Nephron (organoid): ENCODE measurements around the gene CCDC30.
"Not testable (repeated sequence)": the region's sequence is repeated elsewhere in the genome, so short reads cannot be mapped to it uniquely, and the experiment has no call there.

Experiments used
- H3K27ac Mint-ChIP-seq, 3 experiments: 2 replicates each; pipeline ENCODE4 v1.8.0; 2020; ENCODE audit warnings: mixed read lengths in 3 of 3, mild to moderate bottlenecking in 2 of 3, moderate library complexity in 1 of 3
- H3K27me3 Mint-ChIP-seq: 2 replicates; pipeline ENCODE4 v1.8.0; 2021; ENCODE audit warnings: low read depth, mild to moderate bottlenecking, moderate library complexity, mixed read lengths
- H3K36me3 Mint-ChIP-seq: 2 replicates; pipeline ENCODE4 v1.8.0; 2020; ENCODE audit warnings: low read depth, mixed read lengths
- H3K4me1 Mint-ChIP-seq: 2 replicates; pipeline ENCODE4 v1.8.0; 2020; ENCODE audit warnings: mixed read lengths
- H3K4me3 Mint-ChIP-seq, 3 experiments: 2 replicates each; pipeline ENCODE4 v1.8.0; 2020; ENCODE audit warnings: mild to moderate bottlenecking in 3 of 3, mixed read lengths in 3 of 3, moderate library complexity in 2 of 3
- H3K9me3 Mint-ChIP-seq: 2 replicates; pipeline ENCODE4 v1.8.0; 2020; ENCODE audit warnings: mixed read lengths
- CTCF ChIP-seq, 3 experiments: fragments of 200-600 bp; sonication (generic); IDR thresholded peaks; one replicate each; pipeline ENCODE4 v1.5.0; 2021; ENCODE audit warnings: antibody characterized with exemption in 3 of 3; ENCODE audit not compliant: unreplicated experiment in 3 of 3

CCDC30 gene

GRCh38 chr1:42484382-42484781 lies 21.3 kb downstream of the CCDC30 start:
- Mint-ChIP-seq H3K27me3 (no peaks in the 10 kb centered on the region), H3K4me1 (no peaks in the 10 kb centered on the region), H3K36me3 (peaks cover 4% of the 10 kb centered on the region), H3K4me3 (no peak overlapping the region), H3K9me3 (no peaks in the 10 kb centered on the region), H3K27ac (no peak overlapping the region)
- no peak for TF ChIP-seq CTCF (IDR thresholded peaks at IDR 0.05; ENCODE audit: unreplicated experiment in 3 of 3)

- Mint-ChIP-seq H3K4me3 (no peak overlapping the region), H3K27ac (no peak overlapping the region), H3K9me3 (peaks cover 11% of the 10 kb centered on the region), H3K4me1 (no peaks in the 10 kb centered on the region), H3K36me3 (peaks cover 27% of the 10 kb centered on the region), H3K27me3 (no peaks in the 10 kb centered on the region)
- TF ChIP-seq CTCF (IDR thresholded peaks at IDR 0.05; ENCODE audit: unreplicated experiment in 3 of 3), result no peak
Observed at GRCh38 chr1:42490237-42490636, 27.2 kb downstream of the CCDC30 start.

GRCh38 chr1:42502031-42502430 lies 38.9 kb downstream of the CCDC30 start:
- H3K9me3 Mint-ChIP-seq, result peaks cover 42% of the 10 kb centered on the region
- H3K4me1 Mint-ChIP-seq, H3K27me3 Mint-ChIP-seq, H3K4me3 Mint-ChIP-seq, H3K27ac Mint-ChIP-seq: not testable (repeated sequence)
- H3K36me3 Mint-ChIP-seq, result peaks cover 79% of the 10 kb centered on the region

- H3K4me3 Mint-ChIP-seq, result no peak overlapping the region
- TF ChIP-seq CTCF (IDR thresholded peaks at IDR 0.05; ENCODE audit: unreplicated experiment in 3 of 3), result no peak
- peaks cover 86% of the 10 kb centered on the region for H3K36me3 Mint-ChIP-seq
- no peaks in the 10 kb centered on the region for H3K4me1 Mint-ChIP-seq
- H3K9me3 Mint-ChIP-seq, result peaks cover 51% of the 10 kb centered on the region
- no peak overlapping the region for H3K27ac Mint-ChIP-seq
- no peaks in the 10 kb centered on the region for H3K27me3 Mint-ChIP-seq
Observed at GRCh38 chr1:42504535-42505128, 41.5 kb downstream of the CCDC30 start.

- no peak overlapping the region for H3K4me3 Mint-ChIP-seq
- peaks cover 89% of the 10 kb centered on the region for H3K36me3 Mint-ChIP-seq
Observed at GRCh38 chr1:42506576-42506975, 43.5 kb downstream of the CCDC30 start.

GRCh38 chr1:42511581-42512155 lies 48.6 kb downstream of the CCDC30 start:
- H3K4me3 Mint-ChIP-seq, result not testable (repeated sequence)

More at GRCh38 chr1:42506576-42506975, 43.5 kb downstream of the CCDC30 start:
- TF ChIP-seq CTCF (IDR thresholded peaks at IDR 0.05; ENCODE audit: unreplicated experiment in 3 of 3), result no peak
- no peaks in the 10 kb centered on the region for H3K27me3 Mint-ChIP-seq
- peaks cover 70% of the 10 kb centered on the region for H3K9me3 Mint-ChIP-seq
- no peaks in the 10 kb centered on the region for H3K4me1 Mint-ChIP-seq
- no peak overlapping the region for H3K27ac Mint-ChIP-seq

GRCh38 chr1:42518908-42519307 lies 55.8 kb downstream of the CCDC30 start:
- no peaks in the 10 kb centered on the region for H3K4me1 Mint-ChIP-seq
- no peak overlapping the region for H3K27ac Mint-ChIP-seq
- peaks cover 50% of the 10 kb centered on the region for H3K9me3 Mint-ChIP-seq
- no peaks in the 10 kb centered on the region for H3K27me3 Mint-ChIP-seq
- no peak for TF ChIP-seq CTCF (IDR thresholded peaks at IDR 0.05; ENCODE audit: unreplicated experiment in 3 of 3)
- no peak overlapping the region for H3K4me3 Mint-ChIP-seq
- peaks cover 60% of the 10 kb centered on the region for H3K36me3 Mint-ChIP-seq

More at GRCh38 chr1:42511581-42512155, 48.6 kb downstream of the CCDC30 start:
- H3K4me1 Mint-ChIP-seq, H3K27me3 Mint-ChIP-seq, H3K27ac Mint-ChIP-seq: not testable (repeated sequence)
- H3K36me3 Mint-ChIP-seq, result peaks cover 86% of the 10 kb centered on the region
- H3K9me3 Mint-ChIP-seq, result peaks cover 66% of the 10 kb centered on the region
